ENCODE measurements around the gene FAM168A. TPM values are rescaled to one million over a fixed set of nuclear protein-coding genes. Genes with fewer than 3 reads are reported as not detected.

FAM168A gene
- total and polyA plus RNA-seq, 7 donors = 5.3 to 28.6 (median 18.1) TPM

DNA sequence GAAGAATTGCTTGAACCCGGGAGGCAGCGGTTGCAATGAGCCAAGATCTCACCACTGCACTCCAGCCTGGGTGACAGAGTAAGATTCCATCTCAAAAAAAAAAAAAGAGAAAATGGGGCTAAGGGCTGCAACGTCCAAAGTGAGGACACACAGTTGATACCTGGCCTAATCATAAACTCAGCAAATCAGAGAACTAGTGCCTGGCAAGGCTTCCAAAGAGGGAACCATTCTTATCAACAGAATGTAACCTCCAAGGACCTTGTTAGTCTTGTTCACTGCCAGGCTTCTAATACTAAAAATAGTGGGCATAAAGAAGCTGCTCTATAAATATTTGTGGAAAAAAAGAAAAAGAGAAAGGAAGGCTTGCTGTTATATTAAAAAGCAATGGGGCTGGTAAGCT is 42.3 kb downstream of the FAM168A start:
- no peak for DNase-seq
- H3K4me3 ChIP-seq = no peak overlapping the region
- no peaks in the 10 kb centered on the region for H3K9me3 ChIP-seq
- no peak for ATAC-seq
- no peaks in the 10 kb centered on the region for H3K36me3 ChIP-seq (ENCODE audit: insufficient read depth in 1 of 2, low read depth in 1 of 2)
- no peaks in the 10 kb centered on the region for H3K27me3 ChIP-seq (ENCODE audit: insufficient read depth in 3 of 3, low read length in 2 of 3)
- H3K4me1 ChIP-seq = peaks cover 3% of the 10 kb centered on the region
- H3K27ac ChIP-seq = no peak overlapping the region
- TF ChIP-seq, protein P1, sequence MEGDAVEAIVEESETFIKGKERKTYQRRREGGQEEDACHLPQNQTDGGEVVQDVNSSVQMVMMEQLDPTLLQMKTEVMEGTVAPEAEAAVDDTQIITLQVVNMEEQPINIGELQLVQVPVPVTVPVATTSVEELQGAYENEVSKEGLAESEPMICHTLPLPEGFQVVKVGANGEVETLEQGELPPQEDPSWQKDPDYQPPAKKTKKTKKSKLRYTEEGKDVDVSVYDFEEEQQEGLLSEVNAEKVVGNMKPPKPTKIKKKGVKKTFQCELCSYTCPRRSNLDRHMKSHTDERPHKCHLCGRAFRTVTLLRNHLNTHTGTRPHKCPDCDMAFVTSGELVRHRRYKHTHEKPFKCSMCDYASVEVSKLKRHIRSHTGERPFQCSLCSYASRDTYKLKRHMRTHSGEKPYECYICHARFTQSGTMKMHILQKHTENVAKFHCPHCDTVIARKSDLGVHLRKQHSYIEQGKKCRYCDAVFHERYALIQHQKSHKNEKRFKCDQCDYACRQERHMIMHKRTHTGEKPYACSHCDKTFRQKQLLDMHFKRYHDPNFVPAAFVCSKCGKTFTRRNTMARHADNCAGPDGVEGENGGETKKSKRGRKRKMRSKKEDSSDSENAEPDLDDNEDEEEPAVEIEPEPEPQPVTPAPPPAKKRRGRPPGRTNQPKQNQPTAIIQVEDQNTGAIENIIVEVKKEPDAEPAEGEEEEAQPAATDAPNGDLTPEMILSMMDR (IDR thresholded peaks at IDR 0.05) = no peak
- 74 to 86% (median 83%) methylated on average over 3 of the region's 3 CpGs for WGBS, 3 donors
- intact Hi-C loops (cut with DNase I) = no loop called here

DNA sequence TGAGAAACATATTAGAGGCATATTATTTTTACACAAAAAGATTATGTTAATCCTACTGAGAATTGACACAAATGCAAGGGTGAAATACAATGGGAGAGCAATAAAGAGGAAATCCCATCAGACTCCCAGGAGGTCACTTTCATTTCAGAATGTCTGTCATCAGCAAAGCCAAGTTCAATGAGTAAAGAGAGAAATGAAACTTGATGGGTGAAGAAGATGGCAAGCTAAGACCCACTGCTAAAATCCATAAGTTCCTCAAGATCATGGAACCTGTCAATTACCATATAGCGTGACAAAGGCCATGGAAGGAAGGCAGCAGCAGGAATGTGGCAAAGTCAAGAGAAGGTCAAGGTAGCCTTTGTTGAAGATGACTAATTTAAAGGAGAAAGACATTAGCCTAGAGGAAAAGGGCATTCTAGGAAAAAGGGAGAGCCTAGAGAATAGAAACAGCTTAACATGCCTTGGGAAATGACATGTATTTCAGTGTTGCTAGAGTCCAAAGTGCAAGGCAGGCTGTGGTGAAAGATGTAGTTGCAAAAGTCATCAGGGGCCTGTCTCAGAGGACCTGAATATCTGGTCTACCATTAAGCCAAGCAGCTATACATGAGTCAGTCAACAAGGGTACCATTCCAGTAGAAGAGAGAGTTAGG is 43.1 kb downstream of the FAM168A start:
- H3K27me3 ChIP-seq (ENCODE audit: insufficient read depth in 3 of 3, low read length in 2 of 3) = no peaks in the 10 kb centered on the region
- intact Hi-C loops (cut with DNase I) = no loop called here
- H3K36me3 ChIP-seq (ENCODE audit: insufficient read depth in 1 of 2, low read depth in 1 of 2) = no peaks in the 10 kb centered on the region
- H3K4me3 ChIP-seq = no peak overlapping the region
- no peaks in the 10 kb centered on the region for H3K9me3 ChIP-seq
- TF ChIP-seq, protein P1 (IDR thresholded peaks at IDR 0.05) = no peak
- no peak for DNase-seq
- no peak for ATAC-seq
- H3K4me1 ChIP-seq = peaks cover 3% of the 10 kb centered on the region
- 97 to 100% (median 99%) methylated on average over 1 of the region's 1 CpG for whole genome bisulfite sequencing, 3 donors
- no peak overlapping the region for H3K27ac ChIP-seq

DNA sequence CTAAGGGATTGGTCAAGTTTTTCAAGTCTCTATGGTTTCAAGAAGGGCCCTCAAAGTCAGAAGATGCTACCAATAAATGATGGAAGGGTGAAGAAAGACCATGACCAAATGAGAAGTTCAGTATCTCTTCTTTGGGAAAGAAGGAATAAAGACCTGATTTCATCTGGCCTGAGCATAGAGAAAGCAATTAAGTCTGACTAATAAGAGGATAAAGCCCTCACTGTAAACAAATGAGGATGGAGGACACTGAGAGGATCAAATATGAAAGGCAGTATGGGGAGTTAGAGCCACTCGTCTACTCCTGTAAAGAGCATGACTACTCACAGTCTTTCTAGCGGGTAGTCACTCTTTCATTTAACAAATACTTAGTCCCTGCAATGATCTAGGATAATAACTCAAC is 44.6 kb downstream of the FAM168A start:
- DNase-seq (no peak), ATAC-seq (no peak)
- Histone ChIP-seq H3K4me3 (no peak overlapping the region), H3K9me3 (no peaks in the 10 kb centered on the region), H3K27ac (no peak overlapping the region), H3K4me1 (no peaks in the 10 kb centered on the region), H3K27me3 (ENCODE audit: insufficient read depth in 3 of 3, low read length in 2 of 3) (no peaks in the 10 kb centered on the region), H3K36me3 (ENCODE audit: insufficient read depth in 1 of 2, low read depth in 1 of 2) (no peaks in the 10 kb centered on the region)
- TF ChIP-seq, protein P1 (IDR thresholded peaks at IDR 0.05) = no peak
- intact Hi-C loops (cut with DNase I) = no loop called here
- WGBS, 3 donors = 93 to 100% (median 96%) methylated on average over 2 of the region's 2 CpGs

DNA sequence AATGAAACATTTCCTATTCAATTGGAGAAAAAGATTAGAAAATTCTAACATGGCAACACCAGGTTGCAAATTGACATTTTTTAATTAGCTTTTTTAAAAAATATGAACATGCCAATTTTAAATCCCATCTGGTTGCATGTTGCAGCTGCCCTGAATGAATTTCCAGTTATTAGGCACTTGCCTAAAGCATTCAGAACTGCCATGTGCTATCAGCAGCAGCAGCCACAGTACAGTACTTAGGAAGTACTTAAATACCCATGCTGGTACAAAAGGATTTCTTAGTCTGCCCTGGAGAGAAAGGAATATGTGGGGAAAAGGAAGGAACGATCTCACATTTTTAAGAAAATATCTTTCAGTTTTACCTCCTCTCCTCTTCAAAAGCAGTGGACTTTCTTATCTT is 46.2 kb downstream of the FAM168A start:
- H3K27me3 ChIP-seq (ENCODE audit: insufficient read depth in 3 of 3, low read length in 2 of 3) = no peaks in the 10 kb centered on the region
- H3K27ac ChIP-seq = no peak overlapping the region
- DNase-seq = no peak
- H3K36me3 ChIP-seq (ENCODE audit: insufficient read depth in 1 of 2, low read depth in 1 of 2) = no peaks in the 10 kb centered on the region
- H3K9me3 ChIP-seq = no peaks in the 10 kb centered on the region
- intact Hi-C loops (cut with DNase I) = no loop called here
- no peaks in the 10 kb centered on the region for H3K4me1 ChIP-seq
- no peak for ATAC-seq
- 59 to 83% (median 69%) methylated on average over 1 of the region's 1 CpG for WGBS, 3 donors
- TF ChIP-seq, protein P1 (IDR thresholded peaks at IDR 0.05) = no peak
- no peak overlapping the region for H3K4me3 ChIP-seq

GRCh38 chr11:73549376-73549775 is 48.5 kb downstream of the FAM168A start:
- 80 to 87% (median 83%) methylated on average over 4 of the region's 4 CpGs for WGBS, 3 donors
- Histone ChIP-seq H3K4me1 (no peaks in the 10 kb centered on the region), H3K27me3 (ENCODE audit: insufficient read depth in 3 of 3, low read length in 2 of 3) (no peaks in the 10 kb centered on the region), H3K4me3 (no peak overlapping the region), H3K27ac (no peak overlapping the region), H3K9me3 (no peaks in the 10 kb centered on the region), H3K36me3 (ENCODE audit: insufficient read depth in 1 of 2, low read depth in 1 of 2) (no peaks in the 10 kb centered on the region)
- intact Hi-C loops (cut with DNase I) = no loop called here
- ATAC-seq = no peak
- DNase-seq = no peak
- TF ChIP-seq, protein P1 (IDR thresholded peaks at IDR 0.05) = no peak
